GM23248 (cell line): ENCODE results near the gene LAMTOR2. TPM values are rescaled to one million over a fixed set of nuclear protein-coding genes. Genes with fewer than 3 reads are reported as not detected.
"Not testable (repeated sequence)": the region's sequence is repeated elsewhere in the genome, so short reads cannot be mapped to it uniquely, and the experiment has no call there.

Source experiments
- DNase-seq: peaks from one replicate; pipeline ENCODE4 v3.0.0-alpha.2; 2015
- H2AFZ ChIP-seq: fragments of 200-600 bp; sonication (generic); 2 replicates; pipeline ENCODE4 v1.6.1; 2016; ENCODE audit warnings: antibody characterized with exemption
- H3F3A ChIP-seq: fragments of 200-600 bp; sonication (generic); 2 replicates; pipeline ENCODE4 v1.6.1; 2016; ENCODE audit warnings: mild to moderate bottlenecking, antibody characterized with exemption, mixed run types; ENCODE audit not compliant: insufficient read depth
- H3K27ac ChIP-seq: fragments of 200-600 bp; sonication (generic); 2 replicates; pipeline ENCODE4 v1.5.1; 2016; ENCODE audit warnings: mild to moderate bottlenecking
- H3K27me3 ChIP-seq: fragments of 200-600 bp; sonication (generic); replicated peaks from 2 replicates; pipeline ENCODE4 v1.6.1; 2016; ENCODE audit warnings: mild to moderate bottlenecking; ENCODE audit not compliant: insufficient read depth
- H3K36me3 ChIP-seq: fragments of 200-600 bp; sonication (generic); 2 replicates; pipeline ENCODE4 v1.6.1; 2016; ENCODE audit warnings: low read depth, mild to moderate bottlenecking
- H3K4me1 ChIP-seq: fragments of 200-600 bp; sonication (generic); 2 replicates; pipeline ENCODE4 v1.6.1; 2016; ENCODE audit warnings: mild to moderate bottlenecking; ENCODE audit not compliant: insufficient read depth
- H3K4me2 ChIP-seq: fragments of 200-600 bp; sonication (generic); one replicate; pipeline ENCODE4 v1.6.1; 2016; ENCODE audit warnings: mild to moderate bottlenecking; ENCODE audit not compliant: unreplicated experiment
- H3K4me3 ChIP-seq: fragments of 200-600 bp; sonication (generic); 2 replicates; pipeline ENCODE4 v1.5.1; 2016; ENCODE audit warnings: mild to moderate bottlenecking
- H3K79me2 ChIP-seq: fragments of 200-600 bp; sonication (generic); 2 replicates; pipeline ENCODE4 v1.6.1; 2016; ENCODE audit warnings: mild to moderate bottlenecking; ENCODE audit not compliant: insufficient read depth
- H3K9ac ChIP-seq: fragments of 200-600 bp; sonication (generic); 2 replicates; pipeline ENCODE4 v1.6.1; 2016; ENCODE audit warnings: mild to moderate bottlenecking
- H3K9me2 ChIP-seq: fragments of 200-600 bp; sonication (generic); 2 replicates; pipeline ENCODE4 v1.6.1; 2016; ENCODE audit warnings: mixed run types, mild to moderate bottlenecking, moderate library complexity; ENCODE audit not compliant: insufficient read depth
- H3K9me3 ChIP-seq: fragments of 200-600 bp; sonication (generic); one replicate; pipeline ENCODE4 v1.6.1; 2017; ENCODE audit warnings: low read depth
- H4K20me1 ChIP-seq: fragments of 200-600 bp; sonication (generic); 2 replicates; pipeline ENCODE4 v1.6.0; 2016; ENCODE audit not compliant: insufficient read depth
- EZH2 ChIP-seq: fragments of 200-600 bp; sonication (generic); IDR thresholded peaks from 2 replicates; pipeline ENCODE4 v1.6.1; 2018; ENCODE audit warnings: antibody characterized with exemption, mild to moderate bottlenecking; ENCODE audit not compliant: insufficient read depth, poor library complexity, severe bottlenecking
- EZH2phosphoT487 ChIP-seq: fragments of 200-600 bp; sonication (generic); IDR thresholded peaks from 2 replicates; pipeline ENCODE4 v1.6.1; 2018; ENCODE audit warnings: antibody characterized with exemption, moderate library complexity, mild to moderate bottlenecking, low read depth; ENCODE audit not compliant: insufficient read depth
- WGBS, 2 experiments: methylation state at CpG; one replicate each; pipeline ENCODE4 v1.1.6; 2015 to 2017; ENCODE audit warnings: low lambda C conversion rate in 2 of 2, low coverage in 1 of 2; ENCODE audit errors: missing lambda C conversion rate in 2 of 2; 5-methylcytosine and 5-hydroxymethylcytosine counted together
- in situ Hi-C: fragments of 300-500 bp; cut with MboI; formaldehyde crosslinking; loops from 2 replicates; pipeline ENCODE4 v1.15.0; 2020
- polyA plus RNA-seq: library from polyadenylated mRNA; unstranded; fragments of >200 nt; fragmentation: Nextera tagmentation; extraction: Ambion mirVana; gene quantifications from 2 replicates; pipeline ENCODE4 v1.2.1, GENCODE V29; 2016
- total RNA-seq: library from RNA; depleted of rRNA; stranded (reverse); fragments of >200 nt; shearing (Covaris generic); gene quantifications from 2 replicates; pipeline ENCODE4 v1.2.3, GENCODE V29; 2014

The LAMTOR2 gene
- total and polyA plus RNA-seq, 2 experiments from 2014 or later: 41.3 to 143 TPM

DNA sequence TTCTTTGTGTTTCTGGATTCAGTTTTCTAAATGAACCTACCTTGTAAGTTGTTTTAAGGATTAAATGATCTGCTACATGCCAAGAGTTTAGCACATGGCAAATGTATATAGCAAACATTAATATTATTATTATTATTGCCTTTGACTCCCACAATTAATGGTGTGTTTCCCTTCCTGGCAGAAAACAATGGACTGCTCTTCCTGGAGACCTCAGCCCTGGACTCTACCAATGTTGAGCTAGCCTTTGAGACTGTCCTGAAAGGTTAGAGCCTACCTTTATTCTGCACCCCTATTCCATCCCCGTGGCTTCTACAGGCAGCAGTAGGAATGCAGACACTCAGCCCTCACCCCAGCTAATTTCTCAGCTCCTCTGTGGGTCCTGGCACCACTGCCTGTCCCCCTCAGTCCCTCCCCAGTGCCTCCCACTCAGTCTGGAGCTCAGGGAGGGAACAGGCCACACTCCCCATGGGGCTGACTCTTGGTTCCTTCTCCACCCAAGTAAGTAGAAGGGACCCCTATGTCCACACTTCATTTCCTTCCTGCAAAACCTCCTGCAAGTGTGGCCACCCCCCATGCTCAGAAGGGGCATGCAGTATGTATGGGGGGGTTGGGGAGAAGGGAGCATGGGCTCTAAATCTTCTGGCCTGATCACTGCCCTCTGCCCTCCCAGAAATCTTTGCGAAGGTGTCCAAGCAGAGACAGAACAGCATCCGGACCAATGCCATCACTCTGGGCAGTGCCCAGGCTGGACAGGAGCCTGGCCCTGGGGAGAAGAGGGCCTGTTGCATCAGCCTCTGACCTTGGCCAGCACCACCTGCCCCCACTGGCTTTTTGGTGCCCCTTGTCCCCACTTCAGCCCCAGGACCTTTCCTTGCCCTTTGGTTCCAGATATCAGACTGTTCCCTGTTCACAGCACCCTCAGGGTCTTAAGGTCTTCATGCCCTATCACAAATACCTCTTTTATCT is 15.2 kb downstream of the LAMTOR2 start:
- TF ChIP-seq EZH2 (no peak), EZH2phosphoT487 (no peak)
- in situ Hi-C loops: no loop called here
- Histone ChIP-seq H3K9me2 (no peaks in the 10 kb centered on the region), H3K4me1 (no peaks in the 10 kb centered on the region), H3K79me2 (no peaks in the 10 kb centered on the region), H4K20me1 (no peaks in the 10 kb centered on the region), H3K4me2 (no peak overlapping the region), H3F3A (no peaks in the 10 kb centered on the region), H3K27ac (no peak overlapping the region), H2AFZ (no peak overlapping the region), H3K9ac (no peak overlapping the region), H3K27me3 (no peaks in the 10 kb centered on the region), H3K9me3 (no peaks in the 10 kb centered on the region), H3K4me3 (no peak overlapping the region), H3K36me3 (no peaks in the 10 kb centered on the region)
- 73 to 88% methylated on average over 3 of the region's 3 CpGs for WGBS, 2 experiments
- DNase-seq: no peak

DNA sequence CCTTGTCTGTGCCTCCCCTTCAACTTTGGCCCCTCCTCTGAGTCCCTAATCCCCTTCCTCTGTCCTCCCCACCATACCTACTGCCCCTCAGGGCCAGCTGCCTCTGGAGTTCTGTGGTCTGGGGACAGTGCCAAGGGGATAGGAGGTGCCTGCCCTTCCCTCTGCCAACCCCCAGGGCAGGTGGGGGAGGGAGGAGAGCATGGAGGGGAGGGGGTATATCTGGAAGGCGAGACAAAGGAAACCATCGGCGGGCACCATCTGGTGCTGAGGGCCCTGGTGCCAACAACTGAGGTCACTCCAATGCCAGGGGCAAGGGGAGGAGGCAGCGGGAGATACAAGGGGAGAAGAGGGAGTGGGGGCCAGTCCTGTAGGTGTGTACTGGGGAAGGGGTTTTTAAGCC is 16.0 kb downstream of the LAMTOR2 start:
- WGBS, 2 experiments: 59 to 60% methylated on average over 3 to 4 of the region's 4 CpGs
- no peak overlapping the region for H2AFZ ChIP-seq
- DNase-seq: no peak
- H3K4me3 ChIP-seq: no peak overlapping the region
- H3K79me2 ChIP-seq: no peaks in the 10 kb centered on the region
- H3K9me2 ChIP-seq: no peaks in the 10 kb centered on the region
- no peaks in the 10 kb centered on the region for H3K36me3 ChIP-seq
- no peaks in the 10 kb centered on the region for H3K27me3 ChIP-seq
- no peak for TF ChIP-seq EZH2phosphoT487
- H3K9ac ChIP-seq: no peak overlapping the region
- H3K27ac ChIP-seq: no peak overlapping the region
- no peaks in the 10 kb centered on the region for H3K9me3 ChIP-seq
- no peaks in the 10 kb centered on the region for H3F3A ChIP-seq
- no peaks in the 10 kb centered on the region for H4K20me1 ChIP-seq
- H3K4me1 ChIP-seq: no peaks in the 10 kb centered on the region
- no peak overlapping the region for H3K4me2 ChIP-seq
- in situ Hi-C loops: no loop called here

DNA sequence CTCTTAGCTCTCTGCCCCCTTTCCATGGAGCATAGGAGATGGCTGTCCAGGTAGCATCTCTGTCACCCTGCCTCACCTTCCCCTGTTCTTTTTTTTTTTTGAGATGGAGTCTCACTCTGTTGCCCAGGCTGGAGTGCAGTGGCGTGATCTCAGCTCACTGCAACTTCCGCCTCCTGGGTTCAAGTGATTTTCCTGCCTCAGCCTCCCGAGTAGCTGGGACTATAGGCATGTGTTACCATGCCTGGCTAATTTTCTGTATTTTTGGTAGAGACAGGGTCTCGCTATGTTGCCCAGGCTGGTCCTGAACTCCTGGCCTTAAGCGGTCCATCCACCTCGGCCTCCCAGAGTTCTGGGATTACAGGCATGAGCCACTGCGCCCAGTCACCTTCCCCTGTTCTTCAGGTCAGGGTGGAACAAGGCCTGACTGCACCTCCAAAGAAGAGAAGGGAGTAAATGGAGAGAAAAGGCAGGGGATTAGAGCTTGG is 16.8 kb downstream of the LAMTOR2 start:
- WGBS, 2 experiments: 94 to 97% methylated on average over 7 of the region's 7 CpGs
- H4K20me1 ChIP-seq, H3K4me2 ChIP-seq, H3K4me1 ChIP-seq, H3K9me2 ChIP-seq, H3K4me3 ChIP-seq, H3K27ac ChIP-seq, DNase-seq, H3K27me3 ChIP-seq, H3F3A ChIP-seq, H3K36me3 ChIP-seq, H3K79me2 ChIP-seq, H2AFZ ChIP-seq, H3K9ac ChIP-seq, in situ Hi-C loops, H3K9me3 ChIP-seq: not testable (repeated sequence)

DNA sequence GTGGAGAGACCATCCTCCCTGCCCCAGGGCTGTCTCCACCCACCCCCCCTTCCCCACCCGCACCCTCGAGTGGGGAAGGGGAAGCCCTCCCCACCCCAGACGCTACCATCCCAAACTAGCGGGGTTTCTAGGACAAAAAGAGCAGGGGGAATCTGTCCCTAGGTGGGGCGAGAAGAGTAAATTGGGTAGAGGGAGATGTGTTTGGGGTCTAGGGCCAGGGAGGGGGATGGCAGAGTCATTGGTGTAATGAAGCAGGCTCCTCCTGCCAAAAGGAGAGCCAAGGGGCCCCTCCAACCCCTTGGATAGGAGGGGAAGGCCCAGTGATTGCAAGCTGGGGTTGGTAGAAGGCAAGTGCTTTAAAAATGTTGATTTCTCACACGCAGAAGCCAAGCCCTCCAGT is 17.7 kb downstream of the LAMTOR2 start:
- Histone ChIP-seq H3K4me3 (no peak overlapping the region), H4K20me1 (no peaks in the 10 kb centered on the region), H3K9me3 (no peaks in the 10 kb centered on the region), H3F3A (no peaks in the 10 kb centered on the region), H3K9ac (no peak overlapping the region), H3K79me2 (no peaks in the 10 kb centered on the region), H3K27ac (no peak overlapping the region), H3K4me1 (no peaks in the 10 kb centered on the region), H3K4me2 (no peak overlapping the region), H3K36me3 (no peaks in the 10 kb centered on the region), H2AFZ (no peak overlapping the region), H3K27me3 (no peaks in the 10 kb centered on the region), H3K9me2 (no peaks in the 10 kb centered on the region)
- DNase-seq: no peak
- 57 to 61% methylated on average over 6 of the region's 6 CpGs for WGBS, 2 experiments
- no peak for TF ChIP-seq EZH2phosphoT487
- TF ChIP-seq EZH2: no peak
- in situ Hi-C loops: no loop called here
